ENCODE results near the gene TTN.

DNA sequence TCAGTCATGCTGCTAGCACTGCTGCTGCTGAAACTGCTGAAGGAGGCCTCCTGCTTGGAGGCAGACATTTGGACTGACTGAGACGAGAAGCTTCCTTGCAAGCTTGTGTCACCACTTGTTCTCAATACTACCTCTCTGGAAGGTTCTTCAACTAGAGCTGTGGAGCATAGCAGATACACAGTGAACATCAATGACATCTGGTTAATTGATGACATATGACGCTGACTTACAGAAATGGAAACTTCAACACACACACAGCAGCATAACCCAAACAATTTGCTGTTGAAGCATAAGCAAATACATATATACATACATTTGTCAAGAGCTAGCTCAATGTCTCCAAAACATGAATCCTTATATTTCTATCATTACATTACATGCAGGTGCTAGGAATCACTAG is 279.6 kb downstream of the TTN start:
- TF ChIP-seq EZH2 (IDR thresholded peaks at IDR 0.05) = no peak
- TF ChIP-seq, protein P1, sequence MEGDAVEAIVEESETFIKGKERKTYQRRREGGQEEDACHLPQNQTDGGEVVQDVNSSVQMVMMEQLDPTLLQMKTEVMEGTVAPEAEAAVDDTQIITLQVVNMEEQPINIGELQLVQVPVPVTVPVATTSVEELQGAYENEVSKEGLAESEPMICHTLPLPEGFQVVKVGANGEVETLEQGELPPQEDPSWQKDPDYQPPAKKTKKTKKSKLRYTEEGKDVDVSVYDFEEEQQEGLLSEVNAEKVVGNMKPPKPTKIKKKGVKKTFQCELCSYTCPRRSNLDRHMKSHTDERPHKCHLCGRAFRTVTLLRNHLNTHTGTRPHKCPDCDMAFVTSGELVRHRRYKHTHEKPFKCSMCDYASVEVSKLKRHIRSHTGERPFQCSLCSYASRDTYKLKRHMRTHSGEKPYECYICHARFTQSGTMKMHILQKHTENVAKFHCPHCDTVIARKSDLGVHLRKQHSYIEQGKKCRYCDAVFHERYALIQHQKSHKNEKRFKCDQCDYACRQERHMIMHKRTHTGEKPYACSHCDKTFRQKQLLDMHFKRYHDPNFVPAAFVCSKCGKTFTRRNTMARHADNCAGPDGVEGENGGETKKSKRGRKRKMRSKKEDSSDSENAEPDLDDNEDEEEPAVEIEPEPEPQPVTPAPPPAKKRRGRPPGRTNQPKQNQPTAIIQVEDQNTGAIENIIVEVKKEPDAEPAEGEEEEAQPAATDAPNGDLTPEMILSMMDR (IDR thresholded peaks at IDR 0.05) = no peak
